GM21825 (cell line): ENCODE data around the gene SH3TC1.

Experiments
- ATAC-seq: cut with Tn5 transposase; IDR thresholded peaks from one replicate; pipeline ENCODE4 v1.9.1; 2021; ENCODE audit warnings: mild to moderate bottlenecking, moderate library complexity; ENCODE audit not compliant: unreplicated experiment

The SH3TC1 gene

DNA sequence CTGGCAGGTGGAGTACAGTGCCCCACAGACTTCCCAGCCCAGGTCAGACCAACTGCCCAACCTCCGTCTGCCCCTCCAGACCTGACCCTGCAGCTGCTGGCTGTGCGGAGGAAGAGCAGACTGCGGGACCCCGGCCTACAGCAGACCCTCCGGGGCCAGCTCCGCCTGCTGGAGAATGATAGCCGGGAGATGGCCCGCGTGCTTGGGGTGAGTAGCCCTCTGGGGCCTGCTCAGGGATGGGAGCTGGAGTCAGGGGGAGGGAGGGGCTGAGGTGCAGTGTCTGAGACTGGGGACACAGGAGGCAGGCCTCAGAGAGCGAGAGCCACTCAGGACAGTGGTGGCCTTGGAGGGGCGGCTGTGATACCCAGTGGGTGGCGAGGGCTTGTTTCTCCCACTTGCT, 13.5 kb downstream of the SH3TC1 start:
- no peak for ATAC-seq

DNA sequence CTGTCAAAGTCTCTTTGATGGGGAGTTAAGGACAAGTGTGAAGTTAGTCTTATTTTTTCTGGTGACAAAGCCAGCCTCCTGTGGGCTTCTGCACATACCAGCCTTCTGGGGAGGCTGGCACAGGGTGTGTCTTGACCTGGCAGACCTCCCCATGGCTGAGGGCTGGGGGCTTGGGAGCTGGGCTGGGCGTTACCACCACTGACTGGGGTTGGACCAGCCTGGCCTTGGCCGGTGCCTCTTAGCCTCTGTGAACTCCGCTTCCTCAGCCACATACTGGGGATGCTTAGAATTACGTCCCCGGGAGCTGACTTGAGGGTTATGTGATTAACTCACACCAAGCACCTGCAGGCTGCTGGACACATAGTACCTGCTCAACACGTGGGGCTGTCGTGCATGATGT, 14.0 kb downstream of the SH3TC1 start:
- ATAC-seq, result no peak

DNA sequence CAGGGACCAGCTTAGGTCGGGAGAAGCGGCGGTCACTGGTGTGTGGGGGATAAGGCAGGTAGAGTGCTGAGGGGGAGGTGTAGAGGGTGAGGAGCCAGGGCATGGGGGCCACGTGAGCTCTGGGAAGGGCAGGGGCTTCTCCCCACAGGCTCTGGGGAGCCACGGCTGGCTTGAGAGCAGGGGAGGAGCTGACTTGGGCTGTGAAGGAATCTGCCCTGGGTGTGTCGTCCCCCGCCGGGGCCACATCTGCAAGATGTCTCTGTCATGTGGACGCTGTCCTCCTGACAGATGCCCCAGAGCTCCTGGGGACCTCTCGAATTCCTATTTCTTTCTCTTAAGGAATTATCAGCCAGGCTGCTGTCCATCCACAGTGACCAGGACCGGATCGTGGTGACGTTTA, 15.0 kb downstream of the SH3TC1 start:
- no peak for ATAC-seq

GRCh38 chr4:8215001-8215427, 15.9 kb downstream of the SH3TC1 start:
- ATAC-seq, result no peak

GRCh38 chr4:8215641-8216442, 16.8 kb downstream of the SH3TC1 start:
- ATAC-seq, result no peak

DNA sequence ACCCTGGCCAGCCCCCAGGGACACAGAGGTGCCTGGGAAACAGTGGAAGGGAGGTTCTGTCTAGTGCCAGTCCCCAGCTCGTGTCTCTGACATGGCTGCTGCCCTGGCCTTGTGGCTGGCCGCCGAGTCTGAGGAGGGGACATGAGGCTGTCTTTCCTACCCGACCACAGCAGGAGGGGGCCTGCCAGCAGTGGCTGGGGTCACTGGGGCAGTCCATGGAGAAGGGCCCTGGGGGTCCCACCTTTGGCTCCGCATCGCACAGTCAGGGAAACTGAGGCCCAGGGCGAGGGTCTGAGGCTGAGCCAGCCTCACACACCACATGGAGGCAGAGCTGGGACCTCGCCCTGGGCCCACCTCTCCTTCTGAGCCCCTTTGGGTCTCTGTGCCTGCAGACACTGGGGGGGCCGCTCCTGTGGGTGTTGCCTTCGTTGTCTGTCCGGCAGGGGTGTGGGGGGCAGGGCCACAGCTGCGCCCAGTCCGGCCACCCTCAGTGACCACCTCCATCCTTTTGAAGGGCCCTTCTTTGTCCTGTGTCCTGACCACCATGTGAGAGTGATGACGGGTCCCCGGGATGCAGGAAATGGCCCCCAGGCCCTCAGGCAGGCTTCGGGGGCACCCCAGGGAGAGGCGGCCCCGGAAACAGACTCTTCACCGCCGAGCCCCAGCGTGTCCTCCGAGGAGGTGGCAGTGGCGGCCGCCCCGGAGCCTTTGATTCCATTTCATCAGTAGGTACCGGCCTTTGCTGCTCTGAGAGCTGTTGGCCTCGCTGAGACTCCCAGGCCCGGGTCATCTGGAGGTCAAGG, 17.6 kb downstream of the SH3TC1 start:
- ATAC-seq, result no peak

- no peak for ATAC-seq
These were observed 18.1 kb downstream of the SH3TC1 start for GRCh38 chr4:8217246-8217511.

DNA sequence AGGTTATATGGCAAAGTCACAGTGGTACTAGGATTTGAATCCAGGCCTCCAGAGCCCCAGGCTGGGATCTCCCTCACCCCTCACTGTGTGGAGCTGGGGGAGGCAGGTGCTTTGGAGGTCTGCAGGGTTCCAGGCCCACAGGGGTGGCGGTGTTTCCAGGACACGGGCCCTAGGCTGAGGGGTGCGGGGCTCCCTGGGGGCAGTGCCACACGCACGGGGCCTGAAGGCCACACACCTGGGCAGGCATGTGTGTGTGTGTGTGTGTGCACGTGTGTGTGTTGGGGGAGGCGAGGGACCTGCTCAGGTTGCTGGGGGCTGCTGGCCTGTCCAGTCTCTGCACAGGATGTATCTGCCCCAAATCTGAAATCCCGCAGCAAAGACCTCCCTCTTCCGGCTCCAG, 18.8 kb downstream of the SH3TC1 start:
- no peak for ATAC-seq

GRCh38 chr4:8218371-8219031, 19.4 kb downstream of the SH3TC1 start:
- no peak for ATAC-seq

DNA sequence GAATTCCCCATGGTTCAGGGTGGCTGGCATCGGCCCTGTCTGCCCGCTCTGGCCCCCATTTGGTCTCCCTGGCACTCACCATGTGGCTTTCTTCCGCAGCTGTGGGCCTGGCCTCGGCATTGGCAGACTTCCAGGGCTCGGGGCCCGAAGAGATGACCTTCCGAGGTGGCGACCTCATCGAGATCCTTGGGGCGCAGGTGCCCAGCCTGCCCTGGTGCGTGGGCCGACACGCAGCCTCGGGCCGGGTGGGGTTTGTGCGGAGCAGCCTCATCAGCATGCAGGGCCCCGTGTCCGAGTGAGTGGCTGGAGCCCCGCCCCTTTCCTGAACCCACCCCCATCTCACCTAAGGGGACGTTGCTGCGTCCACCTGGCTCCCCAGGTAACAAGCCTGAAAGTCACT, 20.1 kb downstream of the SH3TC1 start:
- no peak for ATAC-seq

- no peak for ATAC-seq
These were observed 21.8 kb downstream of the SH3TC1 start for GRCh38 chr4:8220661-8221450.

- ATAC-seq, result no peak
These were observed 22.4 kb downstream of the SH3TC1 start for GRCh38 chr4:8221476-8221875.

DNA sequence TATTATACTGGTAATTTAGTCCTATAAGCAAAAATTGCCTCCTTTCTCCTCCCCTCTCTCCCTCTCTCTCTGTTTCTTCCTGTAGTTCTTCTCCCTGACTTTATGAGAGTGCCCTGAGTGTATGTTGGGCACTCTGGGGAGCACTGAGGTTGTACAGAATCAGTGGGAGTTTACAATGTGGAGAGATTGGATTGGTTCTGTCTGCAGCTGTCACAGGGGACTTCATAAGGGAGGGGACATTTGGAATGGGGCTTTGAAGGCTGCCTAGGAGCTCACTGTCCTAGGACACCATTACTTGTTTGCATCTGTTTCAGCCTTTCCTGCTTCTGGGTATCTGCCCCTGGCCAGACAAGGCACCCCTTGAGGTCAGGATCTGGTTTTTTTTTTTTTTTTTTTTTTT, 22.9 kb downstream of the SH3TC1 start:
- ATAC-seq, result no peak

GRCh38 chr4:8222609-8223388, 23.7 kb downstream of the SH3TC1 start:
- no peak for ATAC-seq

DNA sequence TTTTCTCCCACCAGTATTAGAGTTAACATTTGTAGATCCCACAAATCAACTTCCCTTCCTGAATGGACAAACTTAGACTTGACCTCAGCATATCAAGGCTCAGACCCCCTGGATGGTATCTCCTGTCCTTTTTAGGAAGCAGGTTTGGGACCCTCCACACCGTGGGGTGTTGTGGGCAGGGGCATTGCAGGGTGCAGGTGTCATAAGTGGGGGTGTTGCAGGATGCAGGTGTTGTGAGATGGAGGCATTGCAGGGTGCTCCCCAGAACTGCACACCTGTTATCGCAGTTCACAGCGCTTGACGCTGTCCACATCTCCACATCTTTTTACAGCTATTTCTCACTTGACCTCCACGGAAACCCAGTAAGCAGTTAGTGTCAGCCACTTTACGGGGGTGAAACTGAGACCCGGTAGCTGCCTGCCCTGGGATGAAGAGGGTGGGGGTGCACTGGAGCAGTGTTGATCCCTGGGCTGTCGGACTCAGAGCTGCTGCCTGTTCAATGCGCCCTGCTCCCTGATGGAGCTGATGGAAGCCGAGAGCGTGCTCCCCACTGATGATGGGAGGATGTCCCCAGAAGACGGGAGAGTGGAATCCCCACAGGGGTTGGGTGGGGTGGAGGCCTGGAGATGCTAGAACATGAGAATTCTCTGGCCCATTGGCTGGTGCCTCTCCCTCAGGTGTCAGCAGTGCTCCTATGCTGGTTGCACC, 25.3 kb downstream of the SH3TC1 start:
- ATAC-seq, result no peak

- no peak for ATAC-seq
These were observed 26.0 kb downstream of the SH3TC1 start for GRCh38 chr4:8224975-8225625.

DNA sequence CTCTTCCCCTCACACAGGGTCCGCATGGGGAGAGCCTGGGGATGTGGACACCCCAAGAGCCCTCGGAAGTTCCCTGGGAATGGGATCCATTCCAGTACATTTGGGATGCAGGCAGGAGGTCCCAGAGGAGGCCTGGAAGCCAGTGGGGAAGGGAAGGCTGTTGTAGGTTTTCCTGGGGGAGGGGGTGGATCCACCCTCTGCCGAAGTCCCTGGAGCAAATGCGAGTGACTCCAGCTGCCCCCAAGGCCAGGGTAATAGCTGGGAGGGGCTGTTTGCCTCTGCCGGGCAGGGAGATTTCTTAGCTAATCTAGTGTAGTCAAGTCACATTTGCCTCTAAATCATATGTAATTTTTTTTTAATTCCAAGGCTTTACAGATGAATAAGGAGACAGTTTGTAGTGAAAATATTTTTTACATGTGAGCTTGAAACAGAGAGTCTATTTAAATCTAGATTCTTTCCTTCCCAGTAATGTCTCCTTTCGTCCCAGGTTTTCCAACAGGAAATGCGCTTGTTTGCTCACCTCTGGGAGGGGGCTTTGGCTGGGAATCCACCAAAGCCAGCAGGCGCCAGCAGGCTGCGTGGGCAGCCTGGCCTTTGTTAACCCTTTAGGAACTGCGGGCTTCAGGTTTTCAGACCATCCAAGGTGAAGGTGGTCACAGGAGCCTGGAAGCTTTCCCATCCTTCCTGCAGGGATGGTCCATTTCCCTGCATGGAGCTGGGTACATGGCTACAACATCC, 26.8 kb downstream of the SH3TC1 start:
- ATAC-seq, result no peak

DNA sequence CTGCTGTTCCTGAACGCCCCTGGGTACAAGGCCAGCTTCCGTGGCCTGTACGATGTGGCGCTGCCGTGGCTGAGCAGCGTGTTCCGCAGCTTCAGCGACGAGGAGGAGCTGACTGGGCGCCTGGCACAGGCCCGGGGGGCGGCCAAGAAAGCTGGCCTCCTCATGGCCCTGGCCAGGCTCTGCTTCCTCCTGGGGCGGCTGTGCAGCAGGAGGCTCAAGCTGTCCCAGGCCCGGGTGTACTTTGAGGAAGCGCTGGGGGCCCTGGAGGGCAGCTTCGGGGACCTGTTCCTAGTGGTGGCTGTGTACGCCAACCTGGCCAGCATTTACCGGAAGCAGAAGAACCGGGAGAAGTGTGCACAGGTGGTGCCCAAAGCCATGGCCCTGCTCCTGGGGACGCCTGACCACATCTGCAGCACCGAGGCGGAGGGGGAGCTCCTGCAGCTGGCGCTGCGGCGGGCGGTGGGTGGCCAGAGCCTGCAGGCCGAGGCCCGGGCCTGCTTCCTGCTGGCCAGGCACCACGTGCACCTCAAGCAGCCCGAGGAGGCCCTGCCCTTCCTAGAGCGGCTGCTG, 28.2 kb downstream of the SH3TC1 start:
- ATAC-seq, result no peak
